Neural cell (in vitro differentiated cells): ENCODE results near the gene STXBP1. TPM values are rescaled to one million over a fixed set of nuclear protein-coding genes. Genes with fewer than 3 reads are reported as not detected.

Experiments used
- H2AFZ ChIP-seq: fragments of 200-600, 300-800 bp; sonication (generic), shearing (Covaris generic); 2 replicates; pipeline ENCODE4 v1.6.0; 2014; ENCODE audit warnings: low read depth, mild to moderate bottlenecking, antibody characterized with exemption, low read length, moderate library complexity
- H3F3A ChIP-seq: fragments of 200-600 bp; shearing (Covaris generic); 2 replicates; pipeline ENCODE4 v1.6.1; 2016; ENCODE audit warnings: mild to moderate bottlenecking, moderate library complexity, mixed read lengths, antibody characterized with exemption, low read length; ENCODE audit not compliant: insufficient read depth, poor library complexity, severe bottlenecking
- H3K27ac ChIP-seq: fragments of 200-600, 300-800 bp; sonication (generic), shearing (Covaris generic); 2 replicates; pipeline ENCODE4 v1.5.1; 2014; ENCODE audit warnings: mild to moderate bottlenecking, low read length, moderate library complexity
- H3K27me3 ChIP-seq: fragments of 300-800, 200-600 bp; sonication (generic), shearing (Covaris generic); 2 replicates; pipeline ENCODE4 v1.6.0; 2014; ENCODE audit warnings: mild to moderate bottlenecking, low read depth, low read length, moderate library complexity; ENCODE audit not compliant: insufficient read depth
- H3K36me3 ChIP-seq: fragments of 300-800, 200-600 bp; sonication (generic), shearing (Covaris generic); 2 replicates; pipeline ENCODE4 v1.5.1; 2014; ENCODE audit warnings: mild to moderate bottlenecking, antibody characterized with exemption, low read length, moderate library complexity; ENCODE audit not compliant: insufficient read depth
- H3K4me2 ChIP-seq: fragments of 300-800, 200-600 bp; sonication (generic), shearing (Covaris generic); 2 replicates; pipeline ENCODE4 v1.6.0; 2014; ENCODE audit warnings: mild to moderate bottlenecking, low read length
- H3K4me3 ChIP-seq: fragments of 300-800, 200-600 bp; sonication (generic), shearing (Covaris generic); 2 replicates; pipeline ENCODE4 v1.5.1; 2014; ENCODE audit warnings: mild to moderate bottlenecking, low read length, moderate library complexity
- H3K79me2 ChIP-seq: fragments of 200-600 bp; shearing (Covaris generic); replicated peaks from 2 replicates; pipeline ENCODE4 v1.6.0; 2014; ENCODE audit warnings: mild to moderate bottlenecking, low read length, moderate library complexity; ENCODE audit not compliant: insufficient read depth
- H3K9ac ChIP-seq: fragments of 300-800, 200-600 bp; sonication (generic), shearing (Covaris generic); 2 replicates; pipeline ENCODE4 v1.6.1; 2016; ENCODE audit warnings: mild to moderate bottlenecking, low read length, mixed read lengths
- H3K9me2 ChIP-seq: fragments of 200-600 bp; shearing (Covaris generic); 2 replicates; pipeline ENCODE4 v1.6.1; 2016; ENCODE audit warnings: mild to moderate bottlenecking, low read length, mixed read lengths; ENCODE audit not compliant: insufficient read depth
- H3K9me3 ChIP-seq: fragments of 200-600, 300-800 bp; sonication (generic), shearing (Covaris generic); 2 replicates; pipeline ENCODE4 v1.6.1; 2016; ENCODE audit warnings: mild to moderate bottlenecking, mixed run types, low read length, moderate library complexity, mixed read lengths
- H4K20me1 ChIP-seq: fragments of 200-600 bp; shearing (Covaris generic); 2 replicates; pipeline ENCODE4 v1.6.1; 2016; ENCODE audit warnings: mild to moderate bottlenecking, mixed run types; ENCODE audit not compliant: insufficient read depth
- EP300 ChIP-seq: fragments of 450-650 bp; conservative IDR thresholded peaks from 2 replicates; pipeline ENCODE4 v1.6.1; 2014; ENCODE audit warnings: antibody characterized with exemption, mild to moderate bottlenecking, moderate library complexity; ENCODE audit not compliant: poor library complexity, severe bottlenecking
- EZH2 ChIP-seq: fragments of 200-600, 300-800 bp; shearing (Covaris generic), sonication (generic); IDR thresholded peaks from 2 replicates; pipeline ENCODE4 v1.6.1; 2014; ENCODE audit warnings: antibody characterized with exemption, low read length, borderline replicate concordance, mild to moderate bottlenecking; ENCODE audit not compliant: insufficient read depth, poor library complexity, severe bottlenecking
- MXI1 ChIP-seq: fragments of 450-650 bp; conservative IDR thresholded peaks from 2 replicates; pipeline ENCODE4 v1.6.1; 2014; ENCODE audit warnings: antibody characterized with exemption, mild to moderate bottlenecking; ENCODE audit not compliant: poor library complexity, severe bottlenecking
- POLR2AphosphoS5 ChIP-seq: IDR thresholded peaks from 2 replicates; pipeline ENCODE4 v1.6.1; 2012
- RAD21 ChIP-seq: fragments of 450-650 bp; conservative IDR thresholded peaks from 2 replicates; pipeline ENCODE4 v1.6.1; 2014; ENCODE audit warnings: antibody characterized with exemption, mild to moderate bottlenecking, moderate library complexity
- SMC3 ChIP-seq: fragments of 450-650 bp; conservative IDR thresholded peaks from 2 replicates; pipeline ENCODE4 v1.6.1; 2014; ENCODE audit warnings: antibody characterized with exemption, mild to moderate bottlenecking, moderate library complexity; ENCODE audit not compliant: poor library complexity
- TAF1 ChIP-seq: IDR thresholded peaks from 2 replicates; pipeline ENCODE4 v1.6.1; 2012; ENCODE audit warnings: low read depth
- polyA plus RNA-seq: library from polyadenylated mRNA; depleted of rRNA; stranded (reverse); fragments of >200 nt; gene quantifications from 2 replicates; pipeline ENCODE4 v1.2.3, GENCODE V29; 2014
- TF ChIP-seq, protein P1 (sequence below): fragments of 450-650 bp; IDR thresholded peaks from 2 replicates; pipeline ENCODE4 v1.5.1; 2014; ENCODE audit warnings: antibody characterized with exemption, mild to moderate bottlenecking, moderate library complexity; ENCODE audit not compliant: poor library complexity, severe bottlenecking
- TF ChIP-seq, protein P2 (sequence below): IDR thresholded peaks from 2 replicates; pipeline ENCODE4 v1.6.1; 2012; ENCODE audit warnings: borderline replicate concordance

Gene STXBP1
- polyA plus RNA-seq, 1 donor from 2014 or later: 42.5 TPM

DNA sequence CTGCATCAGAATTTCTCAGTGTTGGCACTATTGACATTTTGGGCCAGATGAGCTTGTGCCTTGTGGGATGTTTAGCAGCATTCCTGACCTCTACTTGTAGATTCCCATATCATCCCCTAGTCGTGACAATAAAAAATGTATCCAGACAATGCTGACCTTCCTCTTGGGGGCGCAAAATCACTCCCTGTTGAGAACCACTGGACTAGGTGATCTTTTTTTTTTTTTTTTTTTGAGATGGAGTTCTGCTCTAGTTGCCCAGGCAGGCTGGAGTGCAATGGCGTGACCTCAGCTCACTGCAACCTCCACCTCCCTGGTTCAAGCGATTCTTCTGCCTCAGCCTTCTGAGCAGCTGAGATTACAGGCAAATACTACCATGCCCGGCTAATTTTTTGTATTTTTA is 22.6 kb downstream of the STXBP1 start:
- H3K4me3 ChIP-seq: no peak overlapping the region
- H3K79me2 ChIP-seq: peaks cover 11% of the 10 kb centered on the region
- TF ChIP-seq TAF1 (no peak), RAD21 (no peak), POLR2AphosphoS5 (no peak), MXI1 (no peak), EP300 (no peak), EZH2 (no peak), SMC3 (no peak)
- TF ChIP-seq, protein P1, sequence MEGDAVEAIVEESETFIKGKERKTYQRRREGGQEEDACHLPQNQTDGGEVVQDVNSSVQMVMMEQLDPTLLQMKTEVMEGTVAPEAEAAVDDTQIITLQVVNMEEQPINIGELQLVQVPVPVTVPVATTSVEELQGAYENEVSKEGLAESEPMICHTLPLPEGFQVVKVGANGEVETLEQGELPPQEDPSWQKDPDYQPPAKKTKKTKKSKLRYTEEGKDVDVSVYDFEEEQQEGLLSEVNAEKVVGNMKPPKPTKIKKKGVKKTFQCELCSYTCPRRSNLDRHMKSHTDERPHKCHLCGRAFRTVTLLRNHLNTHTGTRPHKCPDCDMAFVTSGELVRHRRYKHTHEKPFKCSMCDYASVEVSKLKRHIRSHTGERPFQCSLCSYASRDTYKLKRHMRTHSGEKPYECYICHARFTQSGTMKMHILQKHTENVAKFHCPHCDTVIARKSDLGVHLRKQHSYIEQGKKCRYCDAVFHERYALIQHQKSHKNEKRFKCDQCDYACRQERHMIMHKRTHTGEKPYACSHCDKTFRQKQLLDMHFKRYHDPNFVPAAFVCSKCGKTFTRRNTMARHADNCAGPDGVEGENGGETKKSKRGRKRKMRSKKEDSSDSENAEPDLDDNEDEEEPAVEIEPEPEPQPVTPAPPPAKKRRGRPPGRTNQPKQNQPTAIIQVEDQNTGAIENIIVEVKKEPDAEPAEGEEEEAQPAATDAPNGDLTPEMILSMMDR: no peak
- TF ChIP-seq, protein P2, sequence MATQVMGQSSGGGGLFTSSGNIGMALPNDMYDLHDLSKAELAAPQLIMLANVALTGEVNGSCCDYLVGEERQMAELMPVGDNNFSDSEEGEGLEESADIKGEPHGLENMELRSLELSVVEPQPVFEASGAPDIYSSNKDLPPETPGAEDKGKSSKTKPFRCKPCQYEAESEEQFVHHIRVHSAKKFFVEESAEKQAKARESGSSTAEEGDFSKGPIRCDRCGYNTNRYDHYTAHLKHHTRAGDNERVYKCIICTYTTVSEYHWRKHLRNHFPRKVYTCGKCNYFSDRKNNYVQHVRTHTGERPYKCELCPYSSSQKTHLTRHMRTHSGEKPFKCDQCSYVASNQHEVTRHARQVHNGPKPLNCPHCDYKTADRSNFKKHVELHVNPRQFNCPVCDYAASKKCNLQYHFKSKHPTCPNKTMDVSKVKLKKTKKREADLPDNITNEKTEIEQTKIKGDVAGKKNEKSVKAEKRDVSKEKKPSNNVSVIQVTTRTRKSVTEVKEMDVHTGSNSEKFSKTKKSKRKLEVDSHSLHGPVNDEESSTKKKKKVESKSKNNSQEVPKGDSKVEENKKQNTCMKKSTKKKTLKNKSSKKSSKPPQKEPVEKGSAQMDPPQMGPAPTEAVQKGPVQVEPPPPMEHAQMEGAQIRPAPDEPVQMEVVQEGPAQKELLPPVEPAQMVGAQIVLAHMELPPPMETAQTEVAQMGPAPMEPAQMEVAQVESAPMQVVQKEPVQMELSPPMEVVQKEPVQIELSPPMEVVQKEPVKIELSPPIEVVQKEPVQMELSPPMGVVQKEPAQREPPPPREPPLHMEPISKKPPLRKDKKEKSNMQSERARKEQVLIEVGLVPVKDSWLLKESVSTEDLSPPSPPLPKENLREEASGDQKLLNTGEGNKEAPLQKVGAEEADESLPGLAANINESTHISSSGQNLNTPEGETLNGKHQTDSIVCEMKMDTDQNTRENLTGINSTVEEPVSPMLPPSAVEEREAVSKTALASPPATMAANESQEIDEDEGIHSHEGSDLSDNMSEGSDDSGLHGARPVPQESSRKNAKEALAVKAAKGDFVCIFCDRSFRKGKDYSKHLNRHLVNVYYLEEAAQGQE: no peak
- no peak overlapping the region for H3K27ac ChIP-seq
- no peaks in the 10 kb centered on the region for H3K27me3 ChIP-seq
- H3F3A ChIP-seq: no peaks in the 10 kb centered on the region
- no peaks in the 10 kb centered on the region for H3K36me3 ChIP-seq
- H3K4me2 ChIP-seq: no peak overlapping the region
- H3K9me2 ChIP-seq: no peaks in the 10 kb centered on the region
- H3K9me3 ChIP-seq: no peaks in the 10 kb centered on the region
- no peak overlapping the region for H2AFZ ChIP-seq
- H3K9ac ChIP-seq: no peak overlapping the region
- peaks cover 4% of the 10 kb centered on the region for H4K20me1 ChIP-seq

DNA sequence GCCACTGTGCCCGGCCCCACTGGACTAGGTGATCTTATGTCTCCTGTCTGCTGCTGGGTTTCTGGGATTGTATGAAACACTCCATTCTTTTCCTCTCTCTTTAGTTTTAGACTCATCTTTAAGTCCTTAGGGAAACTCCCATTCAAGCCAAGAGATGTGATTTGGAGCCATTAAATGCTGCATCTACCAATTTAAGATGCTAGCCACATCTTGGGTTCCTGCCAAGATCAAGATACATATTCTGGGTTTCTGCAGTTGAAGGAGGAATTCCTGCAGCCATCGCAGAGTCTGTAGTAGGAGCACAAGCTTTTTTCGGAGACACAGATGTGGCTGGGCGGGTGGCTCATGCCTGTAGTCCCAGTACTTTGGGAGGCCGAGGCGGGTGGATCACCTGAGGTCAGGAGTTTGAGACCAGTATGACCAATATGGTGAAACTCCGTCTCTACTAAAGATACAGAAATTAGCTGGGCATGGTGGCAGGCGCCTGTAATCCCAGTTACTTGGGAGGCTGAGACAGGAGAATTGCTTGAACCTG is 23.2 kb downstream of the STXBP1 start:
- Histone ChIP-seq H3K9me2 (no peaks in the 10 kb centered on the region), H4K20me1 (peaks cover 4% of the 10 kb centered on the region), H3K27ac (no peak overlapping the region), H3F3A (no peaks in the 10 kb centered on the region), H3K27me3 (no peaks in the 10 kb centered on the region), H2AFZ (no peak overlapping the region), H3K79me2 (peaks cover 11% of the 10 kb centered on the region), H3K9me3 (no peaks in the 10 kb centered on the region), H3K4me3 (no peak overlapping the region), H3K9ac (no peak overlapping the region), H3K36me3 (no peaks in the 10 kb centered on the region), H3K4me2 (no peak overlapping the region)
- TF ChIP-seq POLR2AphosphoS5: no peak
- no peak for TF ChIP-seq MXI1
- TF ChIP-seq RAD21: no peak
- no peak for TF ChIP-seq SMC3
- TF ChIP-seq, protein P1: no peak
- no peak for TF ChIP-seq TAF1
- TF ChIP-seq, protein P2: no peak
- no peak for TF ChIP-seq EZH2
- no peak for TF ChIP-seq EP300
